ENCODE measurements around the gene CPEB3. TPM values are rescaled to one million over a fixed set of nuclear protein-coding genes. Genes with fewer than 3 reads are reported as not detected.

CPEB3 gene
- total and polyA plus RNA-seq, 2 donors (not counting 3 experiments of a cell fraction or from before 2014, with no cell fraction given): 0.80 to 2.2 TPM

- intact Hi-C loops (cut with micrococcal nuclease) (no loop called here), dilution Hi-C loops (cut with MboI; ENCODE audit: extremely low pct_ligation_motif_present, low sequenced_read_pairs) (no loop called here)
- H3K27me3 ChIP-seq (ENCODE audit: control insufficient read depth in 2 of 2, insufficient read depth in 2 of 2, low read length in 2 of 2): no peaks in the 10 kb centered on the region
- no peaks in the 10 kb centered on the region for H3K79me2 ChIP-seq (ENCODE audit: control insufficient read depth, insufficient read depth, low read length)
- H3K4me3 ChIP-seq (replicated peaks in 1 of 3; ENCODE audit: insufficient read depth in 1 of 3, low read depth in 1 of 3, low read length in 3 of 3): no peak overlapping the region
- no peak overlapping the region for H3K9ac ChIP-seq (replicated peaks; ENCODE audit: extremely low read depth, insufficient read depth, low read length)
- DNase-seq (ENCODE audit: low read depth, low spot score): no peak
- ChIA-PET POLR2A (no interaction called here), CTCF (no interaction called here)
- peaks cover 0 to 8% of the 10 kb centered on the region in 2 experiments for H3K36me3 ChIP-seq (ENCODE audit: control insufficient read depth in 2 of 2, extremely low read depth in 1 of 2, insufficient read depth in 2 of 2, low read length in 2 of 2)
- H3K27ac ChIP-seq (ENCODE audit: insufficient read depth, low read depth, low read length): no peak overlapping the region
- H3K9me1 ChIP-seq (replicated peaks; ENCODE audit: control insufficient read depth, extremely low read depth, insufficient read depth, low read length): no peaks in the 10 kb centered on the region
- no peaks in the 10 kb centered on the region for H3K9me3 ChIP-seq (replicated peaks; ENCODE audit: control insufficient read depth, insufficient read depth, low read length)
- no peaks in the 10 kb centered on the region for H3K4me1 ChIP-seq (ENCODE audit: control insufficient read depth, extremely low read depth, insufficient read depth, low read length)
- no peak overlapping the region for H3K4me2 ChIP-seq (ENCODE audit: insufficient read depth, low read length)
- H4K20me1 ChIP-seq (replicated peaks; ENCODE audit: control insufficient read depth, extremely low read depth, insufficient read depth, low read length): no peaks in the 10 kb centered on the region
- TF ChIP-seq EZH2 (IDR thresholded peaks at IDR 0.05; ENCODE audit: borderline replicate concordance, low read depth, low read length, severe bottlenecking): no peak
- TF ChIP-seq POLR2AphosphoS5 (IDR thresholded peaks at IDR 0.05; ENCODE audit: insufficient read depth, low read depth, low read length): no peak
- TF ChIP-seq MAX (IDR thresholded peaks at IDR 0.05; ENCODE audit: insufficient read depth, insufficient read length): no peak
- TF ChIP-seq MYC (IDR thresholded peaks at IDR 0.05; ENCODE audit: low read depth, low read length): no peak
- no peak for TF ChIP-seq GATA2 (IDR thresholded peaks at IDR 0.05; ENCODE audit: insufficient read depth, insufficient read length, low read depth, low read length)
- no peak for TF ChIP-seq POLR2A (IDR thresholded peaks at IDR 0.05; ENCODE audit: low read depth, low read length)
- no peak for TF ChIP-seq FOS (IDR thresholded peaks at IDR 0.05; ENCODE audit: borderline replicate concordance, insufficient read depth, low read length)
- TF ChIP-seq, protein P1, sequence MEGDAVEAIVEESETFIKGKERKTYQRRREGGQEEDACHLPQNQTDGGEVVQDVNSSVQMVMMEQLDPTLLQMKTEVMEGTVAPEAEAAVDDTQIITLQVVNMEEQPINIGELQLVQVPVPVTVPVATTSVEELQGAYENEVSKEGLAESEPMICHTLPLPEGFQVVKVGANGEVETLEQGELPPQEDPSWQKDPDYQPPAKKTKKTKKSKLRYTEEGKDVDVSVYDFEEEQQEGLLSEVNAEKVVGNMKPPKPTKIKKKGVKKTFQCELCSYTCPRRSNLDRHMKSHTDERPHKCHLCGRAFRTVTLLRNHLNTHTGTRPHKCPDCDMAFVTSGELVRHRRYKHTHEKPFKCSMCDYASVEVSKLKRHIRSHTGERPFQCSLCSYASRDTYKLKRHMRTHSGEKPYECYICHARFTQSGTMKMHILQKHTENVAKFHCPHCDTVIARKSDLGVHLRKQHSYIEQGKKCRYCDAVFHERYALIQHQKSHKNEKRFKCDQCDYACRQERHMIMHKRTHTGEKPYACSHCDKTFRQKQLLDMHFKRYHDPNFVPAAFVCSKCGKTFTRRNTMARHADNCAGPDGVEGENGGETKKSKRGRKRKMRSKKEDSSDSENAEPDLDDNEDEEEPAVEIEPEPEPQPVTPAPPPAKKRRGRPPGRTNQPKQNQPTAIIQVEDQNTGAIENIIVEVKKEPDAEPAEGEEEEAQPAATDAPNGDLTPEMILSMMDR (IDR thresholded peaks at IDR 0.05; ENCODE audit: extremely low read depth in 1 of 2, insufficient read depth in 1 of 2, low read depth in 1 of 2, low read length in 2 of 2): no peak
- no peak for TF ChIP-seq JUN (IDR thresholded peaks at IDR 0.05; ENCODE audit: borderline replicate concordance, insufficient read depth, insufficient read length, low read depth)
- no peak for FAIRE-seq
- BruUV-seq (replicated peaks): no TSS peak
- H2AFZ ChIP-seq (ENCODE audit: low read depth, low read length): no peak overlapping the region
Observed at GRCh38 chr10:92001995-92002394, 288.9 kb downstream of the CPEB3 start.

All from endothelial cell of umbilical vein (primary cell).